Middle frontal gyrus (tissue), 1 donor: ENCODE results near the gene MOCS2.

Experiments used
- DNase-seq: peaks from one replicate; pipeline ENCODE4 v3.0.0-alpha.2; 2015; ENCODE audit warnings: low spot score; ENCODE audit errors: extremely low spot score

Gene MOCS2

GRCh38 chr5:53052499-53052898, 57.1 kb downstream of the MOCS2 start:
- no peak for DNase-seq

GRCh38 chr5:53048248-53048647, 61.3 kb downstream of the MOCS2 start:
- no peak for DNase-seq
